HepG2 (cell line): Measurements from ENCODE around the gene AHRR. TPM values are rescaled to one million over a fixed set of nuclear protein-coding genes. Genes with fewer than 3 reads are reported as not detected.

ENCODE experiments used
- ATAC-seq: fragments of 200-7000 bp; cut with Tn5 transposase; 3 replicates; pipeline ENCODE4 v1.9.1; 2020; ENCODE audit warnings: mild to moderate bottlenecking, moderate library complexity
- BruUV-seq: library from RNA; stranded (reverse); fragments of 400-500 nt; replicated peaks from 2 replicates; lab custom pipeline; 2021; lab: Mats Ljungman, UMichigan
- CTCF ChIA-PET: fragments of 300-600 bp; formaldehyde crosslinking; extraction: SDS; loops from one replicate; lab custom pipeline; 2021; ENCODE audit warnings: low total read pairs, inconsistent platforms, low intra/inter-chr PET ratio; lab: Yijun Ruan, JAX
- POLR2A ChIA-PET: fragments of 350-600 bp; sonication (Branson Sonifier 250); formaldehyde crosslinking; loops from one replicate; lab custom pipeline; 2020; ENCODE audit warnings: antibody characterized with exemption, inconsistent platforms; lab: Yijun Ruan, JAX
- DNase-seq: peaks from one replicate; pipeline ENCODE4 v3.0.0-alpha.2; 2015; ENCODE audit warnings: low spot score
- FAIRE-seq: peaks from 3 replicates; lab custom pipeline; 2011; peaks lifted over from hg19 to GRCh38; lab: Jason Lieb, UNC
- H2AFZ ChIP-seq: one replicate; pipeline ENCODE4 v1.6.1; 2011; ENCODE audit warnings: low read length, inconsistent platforms
- H3K27ac ChIP-seq: fragments of 300-600 bp; 3 replicates; pipeline ENCODE4 v1.8.0; 2011; ENCODE audit warnings: mixed run types, mild to moderate bottlenecking, mixed read lengths, low read length, inconsistent platforms; ENCODE audit not compliant: insufficient read depth; ENCODE audit errors: extremely low read length
- H3K27me3 ChIP-seq, 2 experiments: fragments of 200-600 bp in 1 of 2; 2 replicates in 1 of 2; 3 replicates in 1 of 2; pipeline versions ENCODE4 v1.6.0 to v1.8.0; 2011; ENCODE audit warnings: low read length in 2 of 2, mild to moderate bottlenecking in 2 of 2, moderate library complexity in 2 of 2, inconsistent platforms in 1 of 2; ENCODE audit not compliant: insufficient read depth in 2 of 2, control insufficient read depth in 1 of 2
- H3K36me3 ChIP-seq, 2 experiments: fragments of 200-600 bp in 1 of 2; replicated peaks in 1 of 2; 2 replicates in 1 of 2; 3 replicates in 1 of 2; pipeline versions ENCODE4 v1.5.1 to v1.8.0; 2011; ENCODE audit warnings: low read length in 2 of 2, inconsistent platforms in 1 of 2; ENCODE audit not compliant: insufficient read depth in 2 of 2, control insufficient read depth in 1 of 2
- H3K4me1 ChIP-seq: 2 replicates; pipeline ENCODE4 v1.5.1; 2012; ENCODE audit warnings: low read length, inconsistent platforms; ENCODE audit not compliant: insufficient read depth
- H3K4me2 ChIP-seq: 2 replicates; pipeline ENCODE4 v1.6.0; 2011; ENCODE audit warnings: low read depth, low read length, inconsistent platforms
- H3K4me3 ChIP-seq, 3 experiments: fragments of 200-600 bp in 1 of 3; sonication (generic), shearing (Covaris generic) in 1 of 3; replicated peaks in 1 of 3; 2 replicates each; pipeline ENCODE4 v1.5.1; 2011 to 2016; ENCODE audit warnings: low read length in 3 of 3, inconsistent platforms in 2 of 3, low read depth in 2 of 3, mild to moderate bottlenecking in 2 of 3, control low read depth in 1 of 3, mixed read lengths in 1 of 3; ENCODE audit not compliant: insufficient read depth in 1 of 3
- H3K79me2 ChIP-seq: one replicate; pipeline ENCODE4 v1.6.1; 2011; ENCODE audit warnings: low read length, inconsistent platforms; ENCODE audit not compliant: insufficient read depth
- H3K9ac ChIP-seq: 2 replicates; pipeline ENCODE4 v1.6.0; 2011; ENCODE audit warnings: mild to moderate bottlenecking, low read depth, low read length, inconsistent platforms; ENCODE audit not compliant: insufficient read depth
- H3K9me3 ChIP-seq: 2 replicates; pipeline ENCODE4 v1.5.1; 2012; ENCODE audit warnings: mild to moderate bottlenecking, low read length
- H4K20me1 ChIP-seq: 2 replicates; pipeline ENCODE4 v1.6.0; 2011; ENCODE audit warnings: inconsistent platforms, mild to moderate bottlenecking, low read length, moderate library complexity; ENCODE audit not compliant: insufficient read depth
- AGO2 ChIP-seq: fragments of 200-400 bp; formaldehyde crosslinking; optimal IDR thresholded peaks from 2 replicates; pipeline ENCODE3; 2017; ENCODE audit warnings: mild to moderate bottlenecking, low read depth, low read length, moderate library complexity
- HNF1B ChIP-seq: sonication (generic); formaldehyde crosslinking; IDR thresholded peaks from 2 replicates; pipeline ENCODE4 v1.5.1; 2020; ENCODE audit warnings: mild to moderate bottlenecking, moderate library complexity, missing genetic modification reagents
- MTF1 ChIP-seq: sonication (generic); formaldehyde crosslinking; IDR thresholded peaks from 2 replicates; pipeline ENCODE4 v1.5.0; 2020; ENCODE audit warnings: missing genetic modification reagents
- RFX3 ChIP-seq: IDR thresholded peaks from 2 replicates; pipeline ENCODE4 v1.6.1; 2016; ENCODE audit warnings: missing biosample characterization, missing genetic modification reagents
- ZBTB38 ChIP-seq: sonication (generic); formaldehyde crosslinking; IDR thresholded peaks from 2 replicates; pipeline ENCODE4 v1.5.1; 2020; ENCODE audit warnings: mild to moderate bottlenecking, missing genetic modification reagents
- ZC3H13 ChIP-seq: sonication (generic); formaldehyde crosslinking; IDR thresholded peaks from 2 replicates; pipeline ENCODE4 v1.8.1; 2023; ENCODE audit warnings: mild to moderate bottlenecking, missing genetic modification reagents, moderate library complexity
- ZNF276 ChIP-seq: sonication (generic); formaldehyde crosslinking; IDR thresholded peaks from 2 replicates; pipeline ENCODE4 v1.4.0; 2020; ENCODE audit warnings: mild to moderate bottlenecking, low read depth, missing genetic modification reagents
- ZNF737 ChIP-seq: sonication (generic); formaldehyde crosslinking; IDR thresholded peaks from 2 replicates; pipeline ENCODE4 v1.5.0; 2020; ENCODE audit warnings: missing genetic modification reagents, mild to moderate bottlenecking, borderline replicate concordance
- ZNF768 ChIP-seq: sonication (generic); formaldehyde crosslinking; IDR thresholded peaks from 2 replicates; pipeline ENCODE4 v1.4.0; 2020; ENCODE audit warnings: missing genetic modification reagents
- WGBS: methylation state at CpG from one replicate; pipeline ENCODE4 v1.1.6; 2017; ENCODE audit warnings: low lambda C conversion rate; 5-methylcytosine and 5-hydroxymethylcytosine counted together
- in situ Hi-C: cut with HindIII; loops from 2 replicates; pipeline ENCODE4 v1.10.0; 2017; ENCODE audit warnings: low pct_unique_long_range_greater_than_20kb; ENCODE audit not compliant: extremely low pct_ligation_motif_present
- intact Hi-C: fragments of 100-400 bp; cut with micrococcal nuclease; formaldehyde crosslinking; loops from one replicate; pipeline ENCODE4 v1.10.0; 2022; ENCODE audit not compliant: unreplicated experiment
- polyA plus RNA-seq, 8 experiments: library from polyadenylated mRNA; depleted of rRNA in 3 of 8; stranded (reverse) in 7 of 8; unstranded in 1 of 8; fragments of >200 nt; fragmentation: Illumina TruSeq in 4 of 8; extraction: Trizol in 4 of 8; gene quantifications; 2 replicates each; pipeline versions ENCODE4 v1.2.1 to v1.2.3, GENCODE V29; 2011 to 2016; ENCODE audit warnings: low read depth in 4 of 8, missing spikeins in 1 of 8, mixed read lengths in 1 of 8; ENCODE audit not compliant: insufficient read depth in 1 of 8
- total RNA-seq, 5 experiments: library from RNA; depleted of rRNA; stranded (reverse); fragments of >200 nt; fragmentation: Illumina TruSeq; extraction: Trizol; gene quantifications; 2 replicates each; pipeline ENCODE4 v1.2.3, GENCODE V29; 2016; ENCODE audit warnings: low read depth in 1 of 5

AHRR gene
- total and polyA plus RNA-seq, 2 of the 13 experiments (the other 11 are each of a cell fraction or from before 2014, with no cell fraction given): 0.28 to 0.35 TPM

GRCh38 chr5:469752-470483 is 148.4 kb downstream of the AHRR start:
- Histone ChIP-seq H3K4me3 (no peak overlapping the region), H3K36me3 (peaks cover 1 to 4% of the 10 kb centered on the region in 2 experiments; a peak in 1 of 5 replicates), H3K79me2 (peaks cover 3% of the 10 kb centered on the region), H4K20me1 (peaks cover 4% of the 10 kb centered on the region; the same call in 1 of the 2 replicates), H3K4me2 (no peak overlapping the region), H3K9me3 (no peaks in the 10 kb centered on the region), H3K4me1 (peaks cover 22% of the 10 kb centered on the region), H3K27me3 (peaks cover 0 to 2% of the 10 kb centered on the region in 2 experiments; a peak in 2 of 5 replicates), H3K9ac (no peak overlapping the region), H2AFZ (no peak overlapping the region), H3K27ac (no peak overlapping the region)
- BruUV-seq: no TSS peak
- POLR2A ChIA-PET: no interaction called here
- ATAC-seq (no peak), FAIRE-seq (no peak), DNase-seq (no peak)
- in situ Hi-C loops (no loop called here), intact Hi-C loops (no loop called here)
- 93% methylated on average over 12 of the region's 19 CpGs for WGBS
- TF ChIP-seq ZNF768 (peak; percentile 16; the same call in 1 of the 2 replicates), AGO2 (peak; percentile 7), ZC3H13 (CRISPR knock-in tag) (peak; percentile 45; the same call in 1 of the 2 replicates), ZNF737 (CRISPR knock-in tag) (no peak)
- CTCF ChIA-PET: no interaction called here

- CTCF ChIA-PET: no interaction called here
- 89% methylated on average over 16 of the region's 31 CpGs for WGBS
- intact Hi-C loops: no loop called here
- TF ChIP-seq ZNF276 (CRISPR knock-in tag) (no peak), MTF1 (CRISPR knock-in tag) (no peak), RFX3 (CRISPR knock-in tag) (no peak), AGO2 (peak; percentile 51), HNF1B (no peak), ZBTB38 (peak; percentile 16; the same call in 1 of the 2 replicates)
These were observed 149.6 kb downstream of the AHRR start for GRCh38 chr5:470961-471749.

More at GRCh38 chr5:470961-471749, 149.6 kb downstream of the AHRR start:
- peak overlapping the region; percentile 87; the same call in 1 of the 2 replicates for H3K9ac ChIP-seq
- in situ Hi-C loops: no loop called here
- H3K4me3 ChIP-seq: peak overlapping the region in 1 of 3 experiments; percentile 52; a peak in 1 of 6 replicates
- POLR2A ChIA-PET: interaction anchor here (2.6 kb wide), 1 partner anchor 25 kb away, joined by 14 read pairs; no protein-coding TSS in a partner anchor
- H3K27ac ChIP-seq: no peak overlapping the region
- no peak for FAIRE-seq
- peaks cover 5 to 14% of the 10 kb centered on the region in 2 experiments; a peak in 4 of 5 replicates for H3K27me3 ChIP-seq
- no peak for DNase-seq
- no peak overlapping the region for H2AFZ ChIP-seq
- BruUV-seq: no TSS peak
- H3K4me1 ChIP-seq: peaks cover 32% of the 10 kb centered on the region
- H4K20me1 ChIP-seq: peaks cover 4% of the 10 kb centered on the region; the same call in 1 of the 2 replicates
- H3K79me2 ChIP-seq: peaks cover 3% of the 10 kb centered on the region
- H3K36me3 ChIP-seq: peaks cover 0 to 4% of the 10 kb centered on the region in 2 experiments; a peak in 2 of 5 replicates
- H3K9me3 ChIP-seq: no peaks in the 10 kb centered on the region
- peak overlapping the region; percentile 82 for H3K4me2 ChIP-seq
- ATAC-seq: no peak
